ENCODE data around the gene COL5A1. TPM values are rescaled to one million over a fixed set of nuclear protein-coding genes. Genes with fewer than 3 reads are reported as not detected.

The COL5A1 gene
- total and polyA plus RNA-seq, 2 donors from 2014 or later: 2.4 to 23.8 TPM

- Histone ChIP-seq H3K4me3 (ENCODE audit: low read length in 3 of 3) (no peak overlapping the region), H3K36me3 (ENCODE audit: control insufficient read depth in 2 of 3, insufficient read depth in 3 of 3, low read length in 3 of 3) (no peaks in the 10 kb centered on the region), H3K9ac (ENCODE audit: low read length in 3 of 3) (no peak overlapping the region), H3K27me3 (ENCODE audit: control insufficient read depth, insufficient read depth, low read length) (no peaks in the 10 kb centered on the region), H3K4me1 (ENCODE audit: control insufficient read depth in 2 of 3, insufficient read depth in 2 of 3, low read depth in 1 of 3, low read length in 3 of 3) (no peaks in the 10 kb centered on the region), H3K27ac (ENCODE audit: low read depth in 2 of 2, low read length in 2 of 2) (no peak overlapping the region), H3K9me3 (ENCODE audit: control insufficient read depth in 2 of 3, insufficient read depth in 1 of 3, low read length in 3 of 3) (no peaks in the 10 kb centered on the region)
- FAIRE-seq: no peak
- intact Hi-C loops (cut with DNase I): no loop called here
- DNase-seq: no peak
- TF ChIP-seq CTCF (IDR thresholded peaks at IDR 0.05; ENCODE audit: borderline replicate concordance, extremely low read depth, insufficient read depth): no peak
Observed at GRCh38 chr9:134879664-134880483, 238.3 kb downstream of the COL5A1 start.

- FAIRE-seq (no peak), DNase-seq (no peak)
- Histone ChIP-seq H3K9me3 (ENCODE audit: control insufficient read depth in 2 of 3, insufficient read depth in 1 of 3, low read length in 3 of 3) (no peaks in the 10 kb centered on the region), H3K27me3 (ENCODE audit: control insufficient read depth, insufficient read depth, low read length) (no peaks in the 10 kb centered on the region), H3K4me1 (ENCODE audit: control insufficient read depth in 2 of 3, insufficient read depth in 2 of 3, low read depth in 1 of 3, low read length in 3 of 3) (no peaks in the 10 kb centered on the region), H3K36me3 (ENCODE audit: control insufficient read depth in 2 of 3, insufficient read depth in 3 of 3, low read length in 3 of 3) (no peaks in the 10 kb centered on the region), H3K9ac (ENCODE audit: low read length in 3 of 3) (no peak within 1 kb of the TSS), H3K4me3 (ENCODE audit: low read length in 3 of 3) (no peak within 1 kb of the TSS), H3K27ac (ENCODE audit: low read depth in 2 of 2, low read length in 2 of 2) (no peak within 1 kb of the TSS)
- intact Hi-C loops (cut with DNase I): no loop called here
- no peak for TF ChIP-seq CTCF (IDR thresholded peaks at IDR 0.05; ENCODE audit: borderline replicate concordance, extremely low read depth, insufficient read depth)
Observed at GRCh38 chr9:134880484-134881312, 239.1 kb downstream of the COL5A1 start, which contains the start of gene FCN2. Gene FCN2, plus strand, starts transcription at chr9:134880810. Its CDS starts 12 bp downstream, at chr9:134880822.

- no peak for DNase-seq
- no peaks in the 10 kb centered on the region for H3K27me3 ChIP-seq (ENCODE audit: control insufficient read depth, insufficient read depth, low read length)
- H3K9me3 ChIP-seq (ENCODE audit: control insufficient read depth in 2 of 3, insufficient read depth in 1 of 3, low read length in 3 of 3): no peaks in the 10 kb centered on the region
- H3K36me3 ChIP-seq (ENCODE audit: control insufficient read depth in 2 of 3, insufficient read depth in 3 of 3, low read length in 3 of 3): no peaks in the 10 kb centered on the region
- FAIRE-seq: no peak
- H3K27ac ChIP-seq (ENCODE audit: low read depth in 2 of 2, low read length in 2 of 2): no peak overlapping the region
- H3K9ac ChIP-seq (ENCODE audit: low read length in 3 of 3): no peak overlapping the region
- intact Hi-C loops (cut with DNase I): no loop called here
- H3K4me1 ChIP-seq (ENCODE audit: control insufficient read depth in 2 of 3, insufficient read depth in 2 of 3, low read depth in 1 of 3, low read length in 3 of 3): no peaks in the 10 kb centered on the region
- no peak for TF ChIP-seq CTCF (IDR thresholded peaks at IDR 0.05; ENCODE audit: borderline replicate concordance, extremely low read depth, insufficient read depth)
- H3K4me3 ChIP-seq (ENCODE audit: low read length in 3 of 3): no peak overlapping the region
Observed at GRCh38 chr9:134881313-134881670, 239.7 kb downstream of the COL5A1 start.
